CD14-positive monocyte (primary cell): ENCODE data around the gene LTBP1. TPM values are rescaled to one million over a fixed set of nuclear protein-coding genes. Genes with fewer than 3 reads are reported as not detected.

Experiments used
- DNase-seq, 3 donors: peaks; one replicate each; pipeline ENCODE4 v3.0.0-alpha.2; 2011 to 2022
- H2AFZ ChIP-seq: 2 replicates; pipeline ENCODE4 v1.6.0; 2012; ENCODE audit warnings: mild to moderate bottlenecking, low read depth, low read length, inconsistent platforms; ENCODE audit not compliant: insufficient read depth, poor library complexity, severe bottlenecking
- H3K27ac ChIP-seq, 2 donors: 1 replicate in 1 of 2; 2 replicates in 1 of 2; pipeline ENCODE4 v1.5.1; 2012 to 2013; ENCODE audit warnings: low read length in 2 of 2, control low read depth in 1 of 2, inconsistent platforms in 1 of 2, low read depth in 1 of 2, mild to moderate bottlenecking in 1 of 2
- H3K27me3 ChIP-seq, 2 donors: one replicate each; pipeline versions ENCODE4 v1.6.0 to v1.6.1; 2011 to 2013; ENCODE audit warnings: low read length in 2 of 2; ENCODE audit not compliant: control insufficient read depth in 2 of 2, insufficient read depth in 2 of 2
- H3K36me3 ChIP-seq, 2 donors: replicated peaks in 1 of 2; 1 replicate in 1 of 2; 2 replicates in 1 of 2; pipeline versions ENCODE4 v1.5.1 to v1.6.1; 2012 to 2013; ENCODE audit warnings: low read length in 2 of 2, control low read depth in 1 of 2, inconsistent platforms in 1 of 2, mild to moderate bottlenecking in 1 of 2; ENCODE audit not compliant: insufficient read depth in 2 of 2, control insufficient read depth in 1 of 2
- H3K4me1 ChIP-seq, 2 donors: 1 replicate in 1 of 2; 2 replicates in 1 of 2; pipeline versions ENCODE4 v1.5.1 to v1.6.1; 2012 to 2013; ENCODE audit warnings: low read length in 2 of 2, control low read depth in 1 of 2, inconsistent platforms in 1 of 2, mild to moderate bottlenecking in 1 of 2, moderate library complexity in 1 of 2; ENCODE audit not compliant: insufficient read depth in 2 of 2, control insufficient read depth in 1 of 2
- H3K4me2 ChIP-seq: replicated peaks from 2 replicates; pipeline ENCODE3; 2012; ENCODE audit warnings: low read length, moderate library complexity, mild to moderate bottlenecking; ENCODE audit not compliant: poor library complexity, severe bottlenecking; ENCODE audit errors: extremely low read depth
- H3K4me3 ChIP-seq, 3 experiments: fragments of 200-600 bp in 1 of 3; sonication (generic) in 1 of 3; replicated peaks in 1 of 3; 1 replicate in 2 of 3; 2 replicates in 1 of 3; pipeline ENCODE4 v1.5.1; 2011 to 2013; ENCODE audit warnings: low read length in 3 of 3, mild to moderate bottlenecking in 3 of 3, control low read depth in 2 of 3, low read depth in 2 of 3, inconsistent platforms in 1 of 3, moderate library complexity in 1 of 3
- H3K79me2 ChIP-seq: 2 replicates; pipeline ENCODE4 v1.6.0; 2012; ENCODE audit warnings: mild to moderate bottlenecking, control low read depth, inconsistent platforms, low read length, moderate library complexity; ENCODE audit not compliant: insufficient read depth
- H3K9ac ChIP-seq: 2 replicates; pipeline ENCODE4 v1.6.0; 2017; ENCODE audit warnings: low read length, mild to moderate bottlenecking; ENCODE audit not compliant: insufficient read depth, poor library complexity, severe bottlenecking
- H3K9me3 ChIP-seq, 2 donors: replicated peaks in 1 of 2; 1 replicate in 1 of 2; 2 replicates in 1 of 2; pipeline versions ENCODE4 v1.5.1 to v1.6.1; 2012 to 2013; ENCODE audit warnings: low read length in 2 of 2, control low read depth in 1 of 2; ENCODE audit not compliant: control insufficient read depth in 1 of 2, insufficient read depth in 1 of 2
- H4K20me1 ChIP-seq: 2 replicates; pipeline ENCODE4 v1.6.0; 2012; ENCODE audit warnings: mild to moderate bottlenecking, low read length, control low read depth, moderate library complexity; ENCODE audit not compliant: insufficient read depth
- H3K27ac Mint-ChIP-seq, 7 donors: one replicate each; pipeline ENCODE4 v1.8.0; 2020; ENCODE audit warnings: mild to moderate bottlenecking in 7 of 7, mixed read lengths in 7 of 7, moderate library complexity in 6 of 7, inconsistent platforms in 2 of 7
- H3K27me3 Mint-ChIP-seq, 3 donors: one replicate each; pipeline ENCODE4 v1.8.0; 2021 to 2022; ENCODE audit warnings: low read depth in 3 of 3, mild to moderate bottlenecking in 3 of 3, mixed read lengths in 3 of 3, moderate library complexity in 3 of 3, inconsistent platforms in 1 of 3
- H3K36me3 Mint-ChIP-seq, 2 donors: one replicate each; pipeline ENCODE4 v1.8.0; 2020; ENCODE audit warnings: mixed read lengths in 2 of 2, inconsistent platforms in 1 of 2, mild to moderate bottlenecking in 1 of 2
- H3K4me1 Mint-ChIP-seq: one replicate; pipeline ENCODE4 v1.8.0; 2020; ENCODE audit warnings: mild to moderate bottlenecking, mixed read lengths
- H3K4me3 Mint-ChIP-seq, 2 donors: one replicate each; pipeline ENCODE4 v1.8.0; 2020; ENCODE audit warnings: mild to moderate bottlenecking in 2 of 2, mixed read lengths in 2 of 2, moderate library complexity in 1 of 2
- H3K9me3 Mint-ChIP-seq, 7 donors: one replicate each; pipeline ENCODE4 v1.8.0; 2020 to 2022; ENCODE audit warnings: mixed read lengths in 7 of 7, mild to moderate bottlenecking in 6 of 7, moderate library complexity in 6 of 7, inconsistent platforms in 2 of 7
- CTCF ChIP-seq: fragments of 200-600 bp; IDR thresholded peaks from one replicate; pipeline ENCODE4 v1.8.0; 2022; ENCODE audit warnings: antibody characterized with exemption, mild to moderate bottlenecking
- WGBS: methylation state at CpG from one replicate; pipeline ENCODE4 v1.1.5; 2013; ENCODE audit warnings: missing lambda C conversion rate; ENCODE audit not compliant: insufficient coverage; 5-methylcytosine and 5-hydroxymethylcytosine counted together
- intact Hi-C, 2 donors: fragments of 100-400 bp; cut with micrococcal nuclease; formaldehyde crosslinking; loops; one replicate each; pipeline versions ENCODE4 v1.15.0 to v1.15.1; 2023
- polyA plus RNA-seq, 3 donors: library from polyadenylated mRNA; depleted of rRNA in 1 of 3; unstranded in 2 of 3; stranded (reverse) in 1 of 3; fragments of 300-500 nt in 2 of 3; fragments of >200 nt in 1 of 3; fragmentation: Illumina TruSeq in 2 of 3; gene quantifications; 1 replicate in 2 of 3; 2 replicates in 1 of 3; pipeline ENCODE4 v1.2.3, GENCODE V29; 2012 to 2021

The LTBP1 gene
- polyA plus RNA-seq, 3 donors: 0.18 to 0.24 TPM; not detected in 1

DNA sequence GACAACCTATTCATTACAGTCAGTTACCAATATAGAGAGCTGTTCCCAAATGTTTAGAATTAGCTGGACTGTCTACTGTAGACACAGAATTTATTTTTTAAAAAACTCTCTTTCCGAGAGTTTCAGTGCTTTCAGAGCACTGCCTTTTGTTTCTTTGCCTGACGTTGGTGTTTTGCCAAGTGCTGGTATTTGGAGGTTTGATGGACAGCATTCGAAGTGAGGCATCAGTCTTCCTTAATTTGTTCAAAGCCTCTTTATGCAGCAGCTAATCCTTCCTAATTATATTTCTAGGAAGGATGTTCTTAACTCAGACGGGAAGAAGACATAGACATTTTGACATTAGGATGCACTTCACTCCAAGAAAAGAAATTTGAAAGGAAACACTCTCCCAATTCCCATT, 83.2 kb downstream of the LTBP1 start:
- WGBS: no CpG with 5 or more reads among the region's 4 CpGs
- Histone ChIP-seq H3K4me3 (no peak overlapping the region), H2AFZ (no peak overlapping the region), H3K9me3 (no peaks in the 10 kb centered on the region), H3K27me3 (no peaks in the 10 kb centered on the region), H4K20me1 (no peaks in the 10 kb centered on the region), H3K27ac (no peak overlapping the region), H3K4me1 (no peaks in the 10 kb centered on the region), H3K4me2 (no peak overlapping the region), H3K36me3 (no peaks in the 10 kb centered on the region), H3K79me2 (no peaks in the 10 kb centered on the region), H3K9ac (no peak overlapping the region)
- intact Hi-C loops: no loop called here
- DNase-seq: no peak
- H3K36me3 Mint-ChIP-seq: no peaks in the 10 kb centered on the region
- H3K4me1 Mint-ChIP-seq: no peaks in the 10 kb centered on the region
- TF ChIP-seq CTCF: no peak
- H3K27me3 Mint-ChIP-seq: peaks cover 0 to 3% (median 2%) of the 10 kb centered on the region in 3 donors
- no peak overlapping the region for H3K4me3 Mint-ChIP-seq
- peaks cover 0 to 1% (median 0%) of the 10 kb centered on the region in 7 donors for H3K9me3 Mint-ChIP-seq
- H3K27ac Mint-ChIP-seq: no peak overlapping the region

DNA sequence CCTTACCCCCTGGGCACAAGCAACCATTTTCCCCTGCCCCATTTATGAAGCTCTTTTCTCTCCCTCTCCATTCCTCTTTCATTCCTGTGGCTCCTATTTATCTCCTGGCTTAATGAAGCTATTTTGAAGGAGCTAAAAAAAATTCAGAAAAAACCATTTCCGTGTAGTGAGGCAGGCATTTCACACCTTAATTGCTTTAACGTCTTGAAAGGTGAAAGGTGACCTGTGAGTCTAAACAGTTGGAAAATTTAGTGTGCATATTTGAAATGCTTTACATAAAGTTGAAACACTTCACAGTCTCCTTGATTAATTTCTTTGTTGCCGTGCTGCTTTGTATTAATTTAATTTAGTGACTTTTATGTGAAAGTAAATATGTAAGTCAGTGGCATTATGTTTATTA, 83.6 kb downstream of the LTBP1 start:
- H3K9ac ChIP-seq: no peak overlapping the region
- H3K27me3 ChIP-seq: no peaks in the 10 kb centered on the region
- Mint-ChIP-seq H3K27ac (no peak overlapping the region), H3K9me3 (no peaks in the 10 kb centered on the region), H3K4me1 (no peaks in the 10 kb centered on the region), H3K4me3 (no peak overlapping the region), H3K36me3 (no peaks in the 10 kb centered on the region), H3K27me3 (peaks cover 0 to 2% (median 2%) of the 10 kb centered on the region in 3 donors)
- no peak for DNase-seq
- no peaks in the 10 kb centered on the region for H3K79me2 ChIP-seq
- no peak overlapping the region for H2AFZ ChIP-seq
- no peaks in the 10 kb centered on the region for H4K20me1 ChIP-seq
- H3K4me1 ChIP-seq: no peaks in the 10 kb centered on the region
- no CpG with 5 or more reads among the region's 3 CpGs for WGBS
- no peak overlapping the region for H3K27ac ChIP-seq
- no peak overlapping the region for H3K4me2 ChIP-seq
- no peak for TF ChIP-seq CTCF
- intact Hi-C loops: no loop called here
- no peaks in the 10 kb centered on the region for H3K36me3 ChIP-seq
- no peak overlapping the region for H3K4me3 ChIP-seq
- H3K9me3 ChIP-seq: no peaks in the 10 kb centered on the region
